Endothelial cell (in vitro differentiated cells): ENCODE data around the gene MFAP5. TPM values are rescaled to one million over a fixed set of nuclear protein-coding genes. Genes with fewer than 3 reads are reported as not detected.
"Not testable (repeated sequence)": the region's sequence is repeated elsewhere in the genome, so short reads cannot be mapped to it uniquely, and the experiment has no call there.

Experiments used
- DNase-seq: peaks from one replicate; pipeline ENCODE4 v3.0.0; 2021; ENCODE audit warnings: low spot score
- H3K27ac Mint-ChIP-seq: one replicate; pipeline ENCODE4 v1.8.0; 2021; ENCODE audit warnings: mixed read lengths, inconsistent platforms; ENCODE audit not compliant: unreplicated experiment
- H3K27me3 Mint-ChIP-seq: one replicate; pipeline ENCODE4 v1.8.0; 2021; ENCODE audit warnings: mild to moderate bottlenecking, moderate library complexity, mixed read lengths, inconsistent platforms; ENCODE audit not compliant: unreplicated experiment
- H3K36me3 Mint-ChIP-seq: one replicate; pipeline ENCODE4 v1.8.0; 2021; ENCODE audit warnings: mild to moderate bottlenecking, low read depth, mixed read lengths, inconsistent platforms; ENCODE audit not compliant: unreplicated experiment
- H3K4me1 Mint-ChIP-seq: one replicate; pipeline ENCODE4 v1.8.0; 2021; ENCODE audit warnings: mild to moderate bottlenecking, mixed read lengths, inconsistent platforms; ENCODE audit not compliant: unreplicated experiment
- H3K4me3 Mint-ChIP-seq: one replicate; pipeline ENCODE4 v1.8.0; 2021; ENCODE audit warnings: mild to moderate bottlenecking, mixed read lengths, inconsistent platforms; ENCODE audit not compliant: unreplicated experiment
- H3K9me3 Mint-ChIP-seq: one replicate; pipeline ENCODE4 v1.8.0; 2021; ENCODE audit warnings: mixed read lengths, inconsistent platforms; ENCODE audit not compliant: unreplicated experiment
- total RNA-seq: library from RNA; stranded (reverse); fragmentation: NEBNext Ultra II Directional; extraction: Animal tissue kit (Norgen Biotek cat#: 25700); gene quantifications from one replicate; pipeline ENCODE4 v1.2.1, GENCODE V29; 2021; ENCODE audit not compliant: unreplicated experiment
- TF ChIP-seq, protein P1 (sequence below): fragments of 200-600 bp; sonication (generic); IDR thresholded peaks from one replicate; pipeline ENCODE4 v1.5.0; 2021; ENCODE audit warnings: antibody characterized with exemption; ENCODE audit not compliant: unreplicated experiment

The MFAP5 gene
- total RNA-seq, 1 donor from 2014 or later: 0.31 TPM

DNA sequence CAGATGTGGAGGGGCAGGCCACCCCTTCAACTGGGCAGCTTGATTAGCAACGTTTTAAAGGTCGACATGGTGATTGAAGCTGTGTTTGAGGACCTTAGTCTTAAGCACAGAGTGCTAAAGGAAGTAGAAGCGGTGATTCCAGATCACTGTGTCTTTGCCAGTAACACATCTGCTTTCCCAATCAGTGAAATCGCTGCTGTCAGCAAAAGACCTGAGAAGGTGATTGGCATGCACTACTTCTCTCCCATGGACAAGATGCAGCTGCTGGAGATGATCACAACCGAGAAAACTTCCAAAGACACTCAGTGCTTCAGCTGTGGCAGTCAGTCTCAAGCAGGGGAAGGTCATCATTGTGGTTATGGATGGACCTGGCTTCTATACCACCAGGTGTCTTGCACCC lies 26.0 kb downstream of the MFAP5 start:
- TF ChIP-seq, protein P1, sequence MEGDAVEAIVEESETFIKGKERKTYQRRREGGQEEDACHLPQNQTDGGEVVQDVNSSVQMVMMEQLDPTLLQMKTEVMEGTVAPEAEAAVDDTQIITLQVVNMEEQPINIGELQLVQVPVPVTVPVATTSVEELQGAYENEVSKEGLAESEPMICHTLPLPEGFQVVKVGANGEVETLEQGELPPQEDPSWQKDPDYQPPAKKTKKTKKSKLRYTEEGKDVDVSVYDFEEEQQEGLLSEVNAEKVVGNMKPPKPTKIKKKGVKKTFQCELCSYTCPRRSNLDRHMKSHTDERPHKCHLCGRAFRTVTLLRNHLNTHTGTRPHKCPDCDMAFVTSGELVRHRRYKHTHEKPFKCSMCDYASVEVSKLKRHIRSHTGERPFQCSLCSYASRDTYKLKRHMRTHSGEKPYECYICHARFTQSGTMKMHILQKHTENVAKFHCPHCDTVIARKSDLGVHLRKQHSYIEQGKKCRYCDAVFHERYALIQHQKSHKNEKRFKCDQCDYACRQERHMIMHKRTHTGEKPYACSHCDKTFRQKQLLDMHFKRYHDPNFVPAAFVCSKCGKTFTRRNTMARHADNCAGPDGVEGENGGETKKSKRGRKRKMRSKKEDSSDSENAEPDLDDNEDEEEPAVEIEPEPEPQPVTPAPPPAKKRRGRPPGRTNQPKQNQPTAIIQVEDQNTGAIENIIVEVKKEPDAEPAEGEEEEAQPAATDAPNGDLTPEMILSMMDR: no peak
- no peaks in the 10 kb centered on the region for H3K9me3 Mint-ChIP-seq
- no peaks in the 10 kb centered on the region for H3K27me3 Mint-ChIP-seq
- no peak for DNase-seq
- no peaks in the 10 kb centered on the region for H3K36me3 Mint-ChIP-seq
- no peak overlapping the region for H3K27ac Mint-ChIP-seq
- H3K4me1 Mint-ChIP-seq: peaks cover 12% of the 10 kb centered on the region
- H3K4me3 Mint-ChIP-seq: no peak overlapping the region

DNA sequence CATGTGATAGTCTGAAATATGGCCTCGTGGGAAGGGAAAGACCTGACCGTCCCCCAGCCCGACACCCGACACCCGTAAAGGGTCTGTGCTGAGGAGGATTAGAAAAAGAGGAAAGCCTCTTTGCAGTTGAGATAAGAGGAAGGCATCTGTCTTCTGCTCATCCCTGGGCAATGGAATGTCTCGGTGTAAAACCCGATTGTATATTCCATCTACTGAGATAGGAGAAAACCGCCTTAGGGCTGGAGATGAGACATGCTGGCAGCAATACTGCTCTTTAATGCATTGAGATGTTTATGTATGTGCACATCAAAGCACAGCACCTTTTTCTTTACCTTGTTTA lies 26.6 kb downstream of the MFAP5 start:
- H3K4me3 Mint-ChIP-seq, DNase-seq, H3K36me3 Mint-ChIP-seq, H3K9me3 Mint-ChIP-seq, H3K27ac Mint-ChIP-seq, H3K27me3 Mint-ChIP-seq: not testable (repeated sequence)
- peaks cover 12% of the 10 kb centered on the region for H3K4me1 Mint-ChIP-seq

DNA sequence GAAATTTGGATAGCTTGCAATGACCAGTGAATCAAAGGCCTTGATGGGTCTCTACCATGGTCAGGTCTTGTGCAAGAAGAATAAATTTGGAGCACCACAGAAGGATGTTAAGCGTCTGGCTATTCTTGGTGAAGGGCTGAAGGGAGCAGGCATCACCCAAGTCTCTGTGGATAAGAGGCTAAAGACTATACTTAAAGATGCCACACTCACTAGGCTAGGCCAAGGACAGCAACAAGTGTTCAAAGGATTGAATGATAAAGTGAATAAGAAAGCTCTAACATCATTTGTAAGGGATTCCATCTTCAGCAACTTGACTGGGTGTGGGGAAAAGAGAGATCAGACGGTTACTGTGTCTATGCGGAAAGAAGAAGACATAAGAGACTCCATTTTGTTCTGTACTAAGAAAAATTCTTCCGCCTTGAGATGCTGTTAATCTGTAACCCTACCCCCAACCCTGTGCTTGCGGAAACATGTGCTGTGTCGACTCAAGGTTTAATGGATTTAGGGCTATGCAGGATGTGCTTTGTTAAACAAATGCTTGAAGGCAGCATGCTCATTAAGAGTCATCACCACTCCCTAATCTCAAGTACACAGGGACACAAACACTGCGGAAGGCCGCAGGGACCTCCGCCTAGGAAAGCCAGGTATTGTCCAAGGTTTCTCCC lies 27.2 kb downstream of the MFAP5 start:
- not testable (repeated sequence) for H3K36me3 Mint-ChIP-seq, H3K27me3 Mint-ChIP-seq, H3K27ac Mint-ChIP-seq, H3K9me3 Mint-ChIP-seq, H3K4me3 Mint-ChIP-seq, DNase-seq
- peaks cover 12% of the 10 kb centered on the region for H3K4me1 Mint-ChIP-seq

DNA sequence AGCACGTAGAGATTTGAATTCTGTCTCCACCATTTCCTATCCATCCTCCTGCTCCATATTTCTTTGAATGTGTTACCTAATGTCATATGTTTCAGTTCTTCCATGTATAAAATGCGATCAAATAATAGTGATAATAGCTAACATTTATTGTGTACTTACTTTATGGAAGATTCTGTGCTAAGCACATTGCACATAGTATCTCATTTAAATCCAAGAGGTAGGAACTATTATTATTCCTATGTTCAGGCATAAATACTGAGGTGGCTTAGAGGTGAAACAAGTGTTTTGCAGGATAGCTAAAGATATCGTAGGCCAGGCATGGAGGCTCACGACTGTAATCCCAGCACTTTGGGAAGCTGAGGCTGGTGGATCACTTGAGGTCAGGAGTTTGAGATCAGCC lies 32.5 kb downstream of the MFAP5 start:
- Mint-ChIP-seq H3K36me3 (no peaks in the 10 kb centered on the region), H3K27ac (no peak overlapping the region), H3K9me3 (no peaks in the 10 kb centered on the region), H3K4me1 (no peaks in the 10 kb centered on the region), H3K27me3 (peaks cover 2% of the 10 kb centered on the region), H3K4me3 (no peak overlapping the region)
- TF ChIP-seq, protein P1: no peak
- DNase-seq: no peak

DNA sequence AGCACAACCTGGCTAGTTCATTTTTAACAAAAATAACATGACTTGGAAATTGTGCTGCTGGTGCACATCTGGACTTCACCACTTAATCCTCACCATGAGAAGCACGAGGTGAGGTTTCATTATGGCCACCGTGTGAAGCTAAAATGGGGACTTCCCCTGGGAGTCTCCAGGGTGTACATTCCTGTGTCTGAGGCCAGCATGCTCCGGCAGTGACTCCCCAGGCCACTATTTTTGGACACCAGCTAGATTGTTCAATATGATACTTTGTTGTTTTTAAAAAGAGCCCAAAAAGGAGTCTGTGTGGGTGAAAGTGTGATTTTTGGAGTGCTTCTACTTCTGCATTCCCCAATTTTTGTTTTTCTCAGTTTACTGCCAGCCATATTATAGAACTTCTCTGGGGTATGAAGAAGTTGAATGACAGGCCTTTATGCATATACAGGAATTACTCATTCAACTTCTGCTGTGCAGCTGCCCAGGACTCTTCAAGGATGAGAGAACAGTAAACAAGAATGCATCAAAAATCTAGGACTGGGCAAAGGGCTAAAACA lies 33.1 kb downstream of the MFAP5 start:
- no peak overlapping the region for H3K4me3 Mint-ChIP-seq
- H3K36me3 Mint-ChIP-seq: no peaks in the 10 kb centered on the region
- no peaks in the 10 kb centered on the region for H3K4me1 Mint-ChIP-seq
- H3K9me3 Mint-ChIP-seq: no peaks in the 10 kb centered on the region
- TF ChIP-seq, protein P1: no peak
- DNase-seq: no peak
- H3K27me3 Mint-ChIP-seq: peaks cover 2% of the 10 kb centered on the region
- no peak overlapping the region for H3K27ac Mint-ChIP-seq

DNA sequence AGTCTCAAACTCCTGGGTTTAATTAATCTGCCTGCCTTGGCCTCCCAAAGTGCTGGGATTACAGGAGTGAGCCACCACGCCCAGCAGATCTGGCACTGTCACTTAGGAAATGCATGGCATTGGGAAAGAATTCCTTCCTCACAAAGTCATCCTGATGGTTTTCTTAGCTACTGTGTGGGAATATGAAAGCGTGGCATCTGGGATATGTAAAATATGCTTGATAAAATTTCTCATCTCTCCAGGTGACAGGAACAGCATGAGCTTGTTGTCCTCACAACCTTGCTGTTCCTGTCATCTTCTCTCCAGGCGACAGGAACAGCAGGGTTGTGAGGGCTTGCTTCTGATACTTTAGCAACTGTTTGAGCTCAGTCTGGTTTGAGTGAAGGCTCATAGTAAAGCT lies 33.9 kb downstream of the MFAP5 start:
- DNase-seq: no peak
- peaks cover 2% of the 10 kb centered on the region for H3K27me3 Mint-ChIP-seq
- H3K36me3 Mint-ChIP-seq: no peaks in the 10 kb centered on the region
- H3K4me1 Mint-ChIP-seq: no peaks in the 10 kb centered on the region
- TF ChIP-seq, protein P1: no peak
- no peak overlapping the region for H3K27ac Mint-ChIP-seq
- H3K9me3 Mint-ChIP-seq: no peaks in the 10 kb centered on the region
- H3K4me3 Mint-ChIP-seq: no peak overlapping the region

DNA sequence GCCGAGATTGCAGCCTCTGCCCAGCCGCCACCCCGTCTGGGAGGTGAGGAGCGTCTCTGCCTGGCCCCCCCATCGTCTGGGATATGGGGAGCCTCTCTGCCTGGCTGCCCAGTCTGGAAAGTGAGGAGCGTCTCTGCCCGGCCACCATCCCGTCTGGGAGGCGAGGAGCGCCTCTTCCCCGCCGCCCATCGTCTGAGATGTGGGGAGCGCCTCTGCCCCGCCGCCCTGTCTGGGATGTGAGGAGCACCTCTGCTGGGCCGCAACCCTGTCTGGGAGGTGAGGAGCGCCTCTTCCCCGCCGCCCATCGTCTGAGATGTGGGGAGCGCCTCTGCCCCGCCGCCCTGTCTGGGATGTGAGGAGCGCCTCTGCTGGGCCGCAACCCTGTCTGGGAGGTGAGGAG lies 37.9 kb downstream of the MFAP5 start:
- H3K4me3 Mint-ChIP-seq, H3K36me3 Mint-ChIP-seq, DNase-seq, H3K4me1 Mint-ChIP-seq, H3K27ac Mint-ChIP-seq, H3K9me3 Mint-ChIP-seq, H3K27me3 Mint-ChIP-seq: not testable (repeated sequence)
